ENCODE measurements around the gene ITGB6. TPM values are rescaled to one million over a fixed set of nuclear protein-coding genes. Genes with fewer than 3 reads are reported as not detected.

Gene ITGB6
- total and polyA plus RNA-seq, 2 of the 8 experiments (the other 6 are each of a cell fraction or from before 2014, with no cell fraction given) = not detected

GRCh38 chr2:160224060-160224459, 24.0 kb upstream of the ITGB6 start:
- Histone ChIP-seq H3K23me2 (ENCODE audit: low read depth, low read length) (no peaks in the 10 kb centered on the region), H2BK5ac (ENCODE audit: low read depth, low read length) (no peak overlapping the region), H3K14ac (ENCODE audit: insufficient read length) (no peak overlapping the region), H2BK15ac (ENCODE audit: low read length) (no peak overlapping the region), H3K18ac (ENCODE audit: extremely low read depth, low read length) (no peak overlapping the region), H3K79me1 (ENCODE audit: low read depth, low read length) (no peaks in the 10 kb centered on the region), H3K27me3 (replicated peaks in 1 of 4; ENCODE audit: control insufficient read depth in 3 of 4, extremely low read depth in 1 of 4, insufficient read depth in 3 of 4, low read length in 3 of 4) (no peaks in the 10 kb centered on the region), H3K79me2 (ENCODE audit: control insufficient read depth in 1 of 2, insufficient read depth in 2 of 2, low read length in 2 of 2) (no peaks in the 10 kb centered on the region), H4K8ac (ENCODE audit: extremely low read depth, insufficient read depth, low read length) (no peak overlapping the region), H4K91ac (replicated peaks; ENCODE audit: insufficient read length, low read length) (no peak overlapping the region), H2BK120ac (replicated peaks; ENCODE audit: low read depth, low read length) (no peak overlapping the region), H3K9ac (replicated peaks in 1 of 4; ENCODE audit: extremely low read depth in 1 of 4, low read depth in 3 of 4, low read length in 3 of 4) (no peak overlapping the region), H3K9me3 (ENCODE audit: insufficient read depth in 2 of 2, low read depth in 1 of 2, low read length in 1 of 2) (no peaks in the 10 kb centered on the region), H3K27ac (ENCODE audit: low read depth, low read length) (no peak overlapping the region), H2BK20ac (ENCODE audit: low read length) (no peak overlapping the region), H3K4me2 (ENCODE audit: insufficient read depth in 1 of 2, low read depth in 2 of 2, low read length in 2 of 2) (no peak overlapping the region), H3K4ac (replicated peaks; ENCODE audit: insufficient read length, low read depth, low read length) (no peak overlapping the region), H3K36me3 (ENCODE audit: control insufficient read depth in 2 of 4, insufficient read depth in 4 of 4, low read length in 3 of 4) (no peaks in the 10 kb centered on the region), H3K4me1 (replicated peaks in 1 of 4; ENCODE audit: control insufficient read depth in 3 of 4, insufficient read depth in 4 of 4, low read length in 3 of 4) (peaks cover 0 to 5% (median 5%) of the 10 kb centered on the region in 4 experiments; a peak in 3 of 7 replicates), H3K4me3 (ENCODE audit: extremely low read depth in 1 of 4, insufficient read depth in 2 of 4, low read depth in 3 of 4, low read length in 4 of 4) (no peak overlapping the region), H3K23ac (ENCODE audit: insufficient read length) (no peak overlapping the region), H2AFZ (ENCODE audit: low read length) (no peak overlapping the region), H4K5ac (ENCODE audit: insufficient read length, low read depth, low read length) (no peak overlapping the region), H2BK12ac (ENCODE audit: low read depth, low read length) (no peak overlapping the region), H2AK5ac (ENCODE audit: low read depth, low read length) (no peak overlapping the region), H4K20me1 (replicated peaks in 1 of 2; ENCODE audit: control insufficient read depth in 1 of 2, insufficient read depth in 2 of 2, low read length in 2 of 2) (no peaks in the 10 kb centered on the region), H3K56ac (replicated peaks; ENCODE audit: insufficient read length, low read depth, low read length) (no peak overlapping the region)
- DNase-seq (ENCODE audit: low read depth in 1 of 2, low spot score in 2 of 2) (no peak), FAIRE-seq (no peak)
- 94% methylated on average over 3 of the region's 3 CpGs; no CpG with 5 or more reads in 1 of the 2 experiments for WGBS, 2 experiments (ENCODE audit: extremely low coverage in 1 of 2, insufficient coverage in 1 of 2, insufficient read length in 1 of 2, insufficient replicate concordance in 2 of 2, low coverage in 1 of 2, low lambda C conversion rate in 2 of 2, missing lambda C conversion rate in 1 of 2)
- POLR2A ChIA-PET (ENCODE audit: partially characterized antibody) = no interaction called here
- no peak for TF ChIP-seq SIN3A (conservative IDR thresholded peaks at IDR 0.05 in 1 of 2, IDR thresholded peaks at IDR 0.05 in 1 of 2; ENCODE audit: low read depth in 1 of 2, low read length in 2 of 2)
- TF ChIP-seq POU5F1 (IDR thresholded peaks at IDR 0.05; ENCODE audit: low read depth, low read length) = no peak
- no peak for TF ChIP-seq SIRT6 (IDR thresholded peaks at IDR 0.05; ENCODE audit: low read length)
- no peak for TF ChIP-seq CHD2 (IDR thresholded peaks at IDR 0.05; ENCODE audit: low read length)
- TF ChIP-seq TCF12 (IDR thresholded peaks at IDR 0.05; ENCODE audit: low read depth, low read length) = no peak
- no peak for TF ChIP-seq SP1 (IDR thresholded peaks at IDR 0.05; ENCODE audit: low read depth, low read length)
- TF ChIP-seq BRCA1 (IDR thresholded peaks at IDR 0.05; ENCODE audit: low read depth, low read length) = no peak
- no peak for TF ChIP-seq SP4 (IDR thresholded peaks at IDR 0.05; ENCODE audit: low read length)
- no peak for TF ChIP-seq ATF3 (IDR thresholded peaks at IDR 0.05; ENCODE audit: insufficient read depth, low read depth, low read length)
- no peak for TF ChIP-seq SIX5 (IDR thresholded peaks at IDR 0.05; ENCODE audit: low read depth, low read length)
- no peak for TF ChIP-seq RXRA (IDR thresholded peaks at IDR 0.05; ENCODE audit: insufficient read depth, low read depth, low read length)
- no peak for TF ChIP-seq BCL11A (IDR thresholded peaks at IDR 0.05; ENCODE audit: low read depth in 2 of 2, low read length in 2 of 2)
- TF ChIP-seq SAP30 (IDR thresholded peaks at IDR 0.05; ENCODE audit: insufficient read depth, insufficient replicate concordance, low read length) = no peak
- CTCF ChIA-PET (ENCODE audit: partially characterized antibody) = interaction anchor here (5.3 kb wide), 1 partner anchor 14 kb away, joined by 23 read pairs; no protein-coding TSS in a partner anchor

All from H1 (cell line).